Epithelial cell of proximal tubule (primary cell): ENCODE data around the gene PPFIA2. TPM values are rescaled to one million over a fixed set of nuclear protein-coding genes. Genes with fewer than 3 reads are reported as not detected.

Source experiments
- DNase-seq: peaks from one replicate; pipeline ENCODE4 v3.0.0-alpha.2; 2011; ENCODE audit warnings: low read depth
- H3K4me3 ChIP-seq: 2 replicates; pipeline ENCODE4 v1.5.1; 2011; ENCODE audit warnings: low read depth, mild to moderate bottlenecking, low read length
- CTCF ChIP-seq: conservative IDR thresholded peaks from 2 replicates; pipeline ENCODE4 v1.5.1; 2012; ENCODE audit warnings: low read depth, mild to moderate bottlenecking, low read length
- total RNA-seq: library from RNA; depleted of rRNA; stranded (reverse); fragments of >200 nt; gene quantifications from 2 replicates; pipeline ENCODE4 v1.2.3, GENCODE V29; 2015

PPFIA2 gene
- total RNA-seq, 1 donor from 2014 or later, result 0.06 TPM

GRCh38 chr12:81395431-81395830 is 363.7 kb downstream of the PPFIA2 start:
- H3K4me3 ChIP-seq, result no peak overlapping the region
- no peak for TF ChIP-seq CTCF
- DNase-seq, result no peak

- no peak for DNase-seq
- no peak overlapping the region for H3K4me3 ChIP-seq
- TF ChIP-seq CTCF, result no peak
Measured at GRCh38 chr12:81389550-81390099, 369.5 kb downstream of the PPFIA2 start.

- no peak overlapping the region for H3K4me3 ChIP-seq
- TF ChIP-seq CTCF, result no peak
- no peak for DNase-seq
Measured at GRCh38 chr12:81386101-81386500, 373.0 kb downstream of the PPFIA2 start.

- TF ChIP-seq CTCF, result no peak
- no peak for DNase-seq
- H3K4me3 ChIP-seq, result no peak overlapping the region
Measured at GRCh38 chr12:81381951-81382350, 377.2 kb downstream of the PPFIA2 start.

- no peak for DNase-seq
- TF ChIP-seq CTCF, result no peak
- H3K4me3 ChIP-seq, result no peak overlapping the region
Measured at GRCh38 chr12:81378601-81379285, 380.4 kb downstream of the PPFIA2 start.

- no peak for TF ChIP-seq CTCF
Measured at GRCh38 chr12:81377771-81378170, 381.4 kb downstream of the PPFIA2 start.

GRCh38 chr12:81375969-81376368 is 383.2 kb downstream of the PPFIA2 start:
- TF ChIP-seq CTCF, result no peak
- DNase-seq, result no peak
- H3K4me3 ChIP-seq, result no peak overlapping the region

More at GRCh38 chr12:81377771-81378170, 381.4 kb downstream of the PPFIA2 start:
- no peak for DNase-seq
- no peak overlapping the region for H3K4me3 ChIP-seq
